GM21526 (cell line): ENCODE results near the gene CDK15.
"Not testable (repeated sequence)": the region's sequence is repeated elsewhere in the genome, so short reads cannot be mapped to it uniquely, and the experiment has no call there.

Source experiments
- ATAC-seq: cut with Tn5 transposase; IDR thresholded peaks from one replicate; pipeline ENCODE4 v1.9.1; 2021; ENCODE audit warnings: moderate library complexity; ENCODE audit not compliant: unreplicated experiment, low FRiP score

Gene CDK15

DNA sequence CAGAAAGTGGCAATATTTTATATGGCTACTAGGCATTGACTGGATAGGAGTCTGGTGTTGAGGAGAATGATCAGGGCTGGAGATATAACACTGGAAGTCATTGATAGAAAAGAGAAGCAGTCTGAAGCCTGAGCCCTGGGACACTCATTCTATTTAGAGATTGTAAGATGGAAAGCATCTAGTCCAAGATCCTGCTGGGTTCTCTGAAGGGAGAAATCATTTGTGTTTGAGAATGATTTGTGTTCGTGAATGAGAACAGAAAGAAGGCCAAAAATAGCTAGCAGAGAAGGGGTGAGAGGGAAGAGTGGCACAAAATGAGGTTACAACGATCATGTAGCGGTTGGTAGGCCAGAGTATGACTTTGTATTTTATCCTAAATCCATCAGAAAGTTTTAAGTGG is 18.0 kb upstream of the CDK15 start:
- ATAC-seq: no peak

DNA sequence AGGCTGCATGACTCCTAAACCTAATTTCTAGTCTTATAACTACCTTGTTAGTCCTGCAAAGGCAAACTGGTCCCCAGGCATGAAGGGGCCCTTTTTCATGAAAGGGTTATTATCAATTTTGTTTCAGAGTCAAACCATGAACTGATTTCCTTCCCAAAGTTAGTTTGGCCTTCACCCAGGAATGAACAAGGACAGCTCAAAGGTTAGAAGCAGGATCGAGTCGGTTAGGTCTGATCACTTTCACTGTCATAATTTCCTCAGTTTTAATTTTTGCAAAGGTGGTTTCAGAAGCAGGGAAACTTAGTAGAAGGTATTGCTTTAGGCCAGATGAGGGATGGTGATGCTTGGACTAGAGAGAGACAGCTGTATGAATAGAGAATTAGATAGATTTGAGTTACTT is 16.9 kb upstream of the CDK15 start:
- no peak for ATAC-seq

DNA sequence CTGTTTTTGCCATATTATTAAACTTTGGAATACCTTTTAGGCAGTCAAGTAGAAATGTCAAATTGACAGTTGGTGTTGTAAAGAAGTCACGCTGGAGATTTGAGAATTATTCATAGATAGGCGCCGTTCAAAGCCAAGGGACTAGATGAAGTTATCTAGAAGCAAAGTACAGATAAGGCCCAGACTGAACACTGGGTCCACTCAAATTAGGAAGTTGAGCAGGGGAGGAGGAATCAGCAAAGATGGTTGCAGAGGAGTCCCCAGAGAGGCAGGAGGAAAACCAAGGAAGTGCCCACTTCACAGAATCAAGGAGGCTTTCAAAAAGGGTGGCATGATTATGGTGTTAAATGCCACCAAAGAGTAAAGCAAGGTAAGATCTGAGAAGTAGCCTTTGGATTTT is 16.0 kb upstream of the CDK15 start:
- ATAC-seq: no peak

DNA sequence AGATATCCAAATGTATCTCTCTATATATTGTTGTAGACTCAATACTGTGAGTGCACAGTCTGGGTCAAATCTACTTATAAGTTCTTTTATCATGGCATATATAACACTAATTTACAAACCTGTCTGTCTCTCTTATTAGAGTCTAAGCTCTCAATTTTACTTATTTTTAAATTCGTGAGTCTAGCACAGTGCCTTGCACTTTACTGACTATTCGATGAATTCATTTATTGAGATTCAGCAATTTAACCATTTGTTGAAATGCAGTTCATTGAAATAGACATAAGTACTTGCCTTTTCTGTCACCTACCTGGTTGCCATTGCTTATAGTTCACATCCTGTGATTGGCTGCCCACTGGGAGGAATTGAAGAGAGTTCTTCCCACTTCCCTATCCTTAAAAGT is 15.3 kb upstream of the CDK15 start:
- no peak for ATAC-seq

DNA sequence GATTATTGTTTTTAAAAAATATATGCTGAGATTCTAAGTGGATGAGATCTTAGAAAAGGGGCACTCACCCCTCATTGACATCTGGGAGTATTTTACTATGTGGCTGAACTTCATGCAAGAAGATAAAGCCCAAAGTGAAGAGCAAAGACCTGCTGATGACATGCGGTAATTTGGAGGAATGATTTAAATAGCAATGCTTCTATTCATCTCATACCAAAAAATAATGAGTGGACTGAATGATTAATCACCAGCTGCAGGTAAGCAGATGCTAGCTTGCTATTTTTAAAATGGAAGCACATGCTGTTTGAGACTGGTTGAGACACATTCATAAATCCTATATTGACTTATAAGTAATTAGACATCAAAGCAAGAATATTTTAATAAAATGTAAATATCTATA is 12.7 kb upstream of the CDK15 start:
- ATAC-seq: no peak

DNA sequence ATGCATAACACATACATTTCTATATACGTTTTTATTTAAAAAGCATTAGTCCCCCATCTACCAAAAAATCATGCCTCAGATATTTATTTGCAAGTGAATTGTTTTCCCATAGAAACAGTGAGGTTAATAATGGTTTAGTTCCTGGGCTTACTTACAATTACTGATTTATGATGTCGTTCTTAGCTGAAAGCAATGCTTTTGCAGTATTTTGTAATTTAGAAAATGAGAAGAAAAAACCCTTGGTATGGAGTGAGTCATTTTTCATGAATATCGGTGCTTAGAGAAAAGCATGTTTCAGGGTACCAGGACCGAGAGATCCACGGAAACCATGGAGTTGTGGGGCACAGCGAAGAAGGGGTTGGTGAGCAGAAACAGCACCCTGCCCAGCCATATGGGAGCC is 12.0 kb upstream of the CDK15 start:
- no peak for ATAC-seq

DNA sequence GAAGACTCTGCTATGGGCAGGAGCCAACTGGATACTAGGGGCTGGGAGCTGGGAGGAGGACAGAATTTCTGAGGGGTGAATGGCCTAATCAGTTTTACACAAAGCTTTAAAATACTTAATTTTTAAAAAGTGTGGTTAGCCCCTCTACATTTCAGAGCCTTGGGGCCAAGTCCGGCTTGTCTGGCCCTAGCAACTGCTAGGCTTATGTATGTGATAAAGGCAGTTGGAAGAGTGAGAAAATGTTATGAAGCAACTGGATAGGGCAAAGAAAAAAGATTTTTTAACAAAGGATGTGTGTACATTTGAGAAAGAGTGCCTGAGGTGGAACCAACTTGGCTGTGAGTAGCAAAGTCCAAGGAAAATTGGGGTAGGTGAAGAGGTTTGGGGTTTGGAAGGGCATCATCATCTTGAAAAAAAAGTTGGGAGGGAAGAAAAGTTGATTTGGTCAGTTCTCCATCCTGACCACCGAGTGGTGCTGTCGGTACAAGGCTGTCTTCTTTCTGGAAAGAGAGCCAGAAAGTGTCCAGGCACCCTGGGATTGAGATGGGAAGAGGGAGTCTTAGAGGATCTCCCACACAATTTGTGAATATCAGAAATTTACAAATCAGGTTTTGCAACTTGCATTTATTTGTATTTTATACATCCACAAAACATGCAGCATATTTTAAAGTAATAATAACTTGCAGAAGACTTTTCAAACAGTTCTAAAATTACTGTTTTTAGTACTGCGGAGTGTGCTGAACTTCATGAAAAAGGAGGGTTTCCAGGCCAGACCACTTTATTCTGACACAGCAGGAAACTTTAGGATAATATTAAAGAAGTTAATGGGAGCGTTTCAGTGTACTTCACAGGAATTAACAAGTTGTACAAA is 10.5 kb upstream of the CDK15 start:
- no peak for ATAC-seq

DNA sequence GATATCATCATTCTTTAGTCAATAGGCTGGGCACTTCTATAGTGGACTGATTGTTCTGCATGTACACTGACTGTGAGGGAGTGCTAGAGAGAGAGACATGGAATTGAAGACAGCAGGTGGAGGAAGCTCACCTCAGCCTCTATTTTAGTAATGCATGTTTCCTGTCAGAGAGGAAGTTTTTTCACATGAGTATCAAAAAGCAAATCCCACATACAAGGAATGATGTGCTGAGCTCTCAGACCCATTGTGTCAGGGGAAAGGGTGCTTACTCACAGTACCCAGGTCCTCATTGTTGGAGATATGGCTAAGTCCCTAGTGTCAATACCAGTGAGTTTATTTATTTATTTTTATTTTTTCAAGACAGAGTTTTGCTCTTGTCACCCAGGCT is 9.9 kb upstream of the CDK15 start:
- ATAC-seq: no peak

DNA sequence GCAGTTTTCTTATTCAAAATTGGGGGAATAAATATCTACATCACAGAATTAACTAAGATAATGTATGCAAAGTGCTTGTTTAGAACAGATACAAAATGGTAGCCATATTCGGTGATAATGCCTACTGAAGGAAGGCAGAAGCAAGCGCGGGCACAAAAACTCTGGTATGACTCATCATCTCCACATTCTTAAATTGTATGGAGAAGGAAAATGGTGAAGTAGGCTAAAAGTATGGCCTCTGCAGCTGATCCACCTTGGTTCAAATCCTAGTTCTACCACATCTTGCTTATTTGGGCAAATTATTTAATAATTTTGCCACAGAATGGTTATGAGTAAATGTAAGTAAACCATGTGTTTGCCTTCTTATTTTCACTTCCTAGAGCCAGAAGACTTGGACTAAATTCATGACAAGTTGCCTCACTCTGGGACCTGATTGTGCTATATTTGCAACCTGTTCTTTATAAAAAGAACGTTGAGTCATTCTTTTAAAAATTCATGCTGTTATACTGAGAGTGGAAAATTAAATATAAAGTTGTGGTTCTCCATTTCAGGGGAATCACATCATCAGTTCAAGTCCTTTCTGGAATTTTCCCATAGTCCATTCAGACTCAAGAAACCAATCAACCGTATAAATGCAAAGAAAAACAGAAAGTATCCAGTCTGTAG is 9.0 kb upstream of the CDK15 start:
- ATAC-seq: no peak

DNA sequence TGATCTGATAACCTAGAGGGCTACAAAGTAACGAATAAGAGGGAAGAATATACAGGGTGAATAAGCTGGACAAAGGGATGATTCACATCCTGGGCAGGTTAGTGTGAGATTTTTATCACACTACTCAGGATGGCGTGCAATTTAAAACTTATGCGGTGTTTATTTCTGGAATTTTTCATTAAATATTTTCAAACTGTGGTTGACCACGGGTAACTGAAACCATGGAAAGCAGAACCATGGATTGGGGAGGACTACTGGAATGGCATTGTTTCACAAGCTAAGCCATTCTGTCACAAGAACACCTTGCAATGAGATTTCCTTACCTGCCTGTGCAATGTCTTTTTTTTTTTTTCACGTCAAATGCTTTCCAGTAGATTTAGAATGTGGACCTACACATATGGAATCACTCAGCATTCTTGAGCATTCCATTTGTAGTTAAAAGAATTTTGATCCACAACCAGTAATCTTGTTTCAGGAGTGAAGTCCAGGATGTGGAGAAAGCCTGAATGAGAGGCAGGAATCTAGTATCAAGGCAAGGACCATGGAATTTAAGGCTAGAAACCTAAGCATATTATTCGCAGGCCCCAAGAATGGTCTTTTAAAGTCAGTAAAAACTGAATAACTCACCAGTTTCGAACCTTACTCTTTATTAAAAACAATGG is 8.0 kb upstream of the CDK15 start:
- ATAC-seq: no peak

DNA sequence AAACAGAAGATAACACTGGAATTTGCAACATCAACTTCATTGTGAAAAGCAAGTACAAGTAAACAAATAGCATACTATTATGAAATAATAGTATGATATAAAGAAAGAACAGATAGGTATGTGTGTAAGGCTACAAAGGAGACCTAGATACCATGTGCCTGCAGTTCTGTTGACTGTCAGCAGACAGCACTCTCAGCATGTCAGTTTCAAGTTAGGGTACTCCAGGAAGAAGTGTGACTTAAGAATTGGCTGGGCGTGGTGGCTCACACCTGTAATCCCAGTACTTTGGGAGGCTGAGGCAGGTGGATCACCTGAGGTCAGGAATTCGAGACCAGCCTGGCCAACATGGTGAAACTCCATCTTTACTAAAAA is 7.4 kb upstream of the CDK15 start:
- ATAC-seq: not testable (repeated sequence)

DNA sequence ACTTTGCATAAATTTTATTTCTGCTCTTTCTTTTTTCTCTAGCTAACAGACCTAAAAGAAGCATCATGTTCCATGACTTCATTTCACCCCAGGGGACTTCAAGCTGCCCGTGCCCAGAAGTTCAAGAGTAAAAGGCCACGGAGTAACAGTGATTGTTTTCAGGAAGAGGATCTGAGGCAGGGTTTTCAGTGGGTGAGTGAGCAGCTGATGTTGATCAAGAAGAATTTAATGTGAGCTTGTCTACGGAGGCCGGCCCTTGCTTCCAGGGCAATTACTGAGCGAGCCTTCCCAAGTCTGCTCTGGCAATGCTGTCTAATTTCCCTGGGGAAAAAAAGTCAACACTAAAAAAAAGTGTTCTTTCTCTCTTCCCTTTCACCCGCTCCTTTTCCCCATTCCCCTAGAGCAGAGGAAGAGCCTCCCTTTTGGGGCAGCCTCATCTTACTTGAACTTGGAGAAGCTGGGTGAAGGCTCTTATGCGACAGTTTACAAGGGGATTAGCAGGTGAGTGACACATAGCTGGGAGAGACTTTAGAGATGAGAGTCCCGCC is 1.2 kb downstream of the CDK15 start:
- ATAC-seq: no peak

DNA sequence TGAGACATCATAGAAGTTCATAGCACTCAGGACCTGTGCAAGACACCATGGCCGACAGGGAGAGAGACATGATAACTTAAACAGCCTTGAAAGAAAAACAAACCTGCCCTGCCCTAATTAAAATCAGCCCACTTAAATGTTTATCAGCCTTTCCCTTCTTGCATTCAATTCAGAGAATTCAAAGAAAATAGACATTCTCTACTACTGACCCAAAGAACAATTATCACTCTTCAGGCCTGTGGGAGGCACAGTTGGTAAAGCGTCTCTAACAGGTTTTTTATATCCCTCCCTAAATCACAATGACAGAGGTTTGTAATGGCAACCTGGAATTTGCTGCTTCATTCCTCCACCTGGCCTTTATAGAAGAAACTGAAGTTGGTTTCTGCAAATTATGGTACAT is 1.7 kb downstream of the CDK15 start:
- no peak for ATAC-seq

DNA sequence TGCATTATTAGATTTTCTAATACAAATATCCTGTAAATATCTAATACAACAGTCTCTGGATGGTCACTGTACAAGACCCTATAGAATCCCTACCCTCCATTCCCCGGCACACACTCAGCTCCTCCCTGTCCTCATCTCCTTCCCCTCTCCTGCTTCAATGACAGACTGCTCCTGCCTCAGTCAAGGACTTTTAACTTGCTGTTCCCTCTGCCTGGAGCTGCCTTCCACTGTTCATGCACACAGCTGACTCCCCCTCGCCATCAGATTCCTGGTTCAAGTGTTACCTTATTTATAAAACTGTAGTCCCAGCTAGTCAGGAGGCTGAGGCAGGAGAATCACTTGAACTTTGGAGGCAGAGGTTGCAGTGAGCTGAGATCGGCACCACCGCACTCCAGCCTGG is 3.3 kb downstream of the CDK15 start:
- no peak for ATAC-seq

DNA sequence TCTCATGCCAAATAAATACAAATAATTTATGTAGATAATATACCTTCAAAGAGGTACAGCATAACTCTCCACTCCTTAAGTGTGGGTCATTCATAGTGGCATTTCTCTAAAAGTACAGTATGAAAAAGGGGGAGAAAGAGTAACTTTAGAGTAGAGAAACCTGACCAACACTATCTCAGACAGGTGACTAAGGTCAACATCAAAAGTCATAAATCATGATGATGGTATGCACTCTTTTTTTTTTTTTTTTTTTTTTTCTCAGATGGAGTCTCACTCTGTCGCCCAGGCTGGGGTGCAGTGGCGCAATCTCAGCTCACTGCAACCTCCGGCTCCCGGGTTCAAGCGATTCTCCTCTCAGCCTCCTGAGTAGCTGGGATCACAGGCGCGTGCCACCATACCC is 4.3 kb downstream of the CDK15 start:
- not testable (repeated sequence) for ATAC-seq

DNA sequence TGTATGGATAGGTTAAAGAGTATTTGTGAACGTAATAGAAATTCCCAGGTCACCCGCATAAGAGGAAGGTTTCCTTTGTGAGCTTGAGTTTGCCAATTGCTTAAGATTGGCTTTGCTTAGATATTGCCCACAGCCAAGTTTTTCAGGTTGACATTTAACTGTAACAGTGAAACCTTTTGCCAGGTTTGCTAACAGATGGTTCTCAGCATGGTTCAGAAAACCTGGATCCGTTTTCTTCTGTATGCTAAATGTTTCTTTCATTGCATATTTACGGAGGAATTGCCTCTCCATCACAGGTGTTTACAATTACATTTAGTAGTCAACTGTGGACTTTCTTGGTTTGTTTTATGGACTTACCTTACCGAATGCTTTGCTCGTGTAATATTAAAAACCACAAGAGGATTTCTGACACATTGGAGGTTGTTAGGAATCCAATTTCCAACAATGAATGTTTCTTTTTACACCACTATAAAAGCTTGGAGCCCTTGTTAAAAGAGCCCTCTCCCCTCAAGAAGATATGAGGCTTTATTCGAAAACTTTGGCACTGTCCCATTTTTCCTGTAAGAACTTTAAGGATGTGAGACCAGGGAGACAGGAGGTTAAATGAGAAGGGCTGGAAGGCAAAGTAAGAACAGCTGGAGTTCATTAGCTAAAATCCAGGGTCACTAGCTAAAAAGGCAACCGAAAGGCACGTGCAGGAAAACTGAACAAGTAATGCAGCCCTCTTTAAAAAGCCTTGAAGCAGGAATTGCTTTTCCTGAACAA is 7.8 kb downstream of the CDK15 start:
- ATAC-seq: no peak

DNA sequence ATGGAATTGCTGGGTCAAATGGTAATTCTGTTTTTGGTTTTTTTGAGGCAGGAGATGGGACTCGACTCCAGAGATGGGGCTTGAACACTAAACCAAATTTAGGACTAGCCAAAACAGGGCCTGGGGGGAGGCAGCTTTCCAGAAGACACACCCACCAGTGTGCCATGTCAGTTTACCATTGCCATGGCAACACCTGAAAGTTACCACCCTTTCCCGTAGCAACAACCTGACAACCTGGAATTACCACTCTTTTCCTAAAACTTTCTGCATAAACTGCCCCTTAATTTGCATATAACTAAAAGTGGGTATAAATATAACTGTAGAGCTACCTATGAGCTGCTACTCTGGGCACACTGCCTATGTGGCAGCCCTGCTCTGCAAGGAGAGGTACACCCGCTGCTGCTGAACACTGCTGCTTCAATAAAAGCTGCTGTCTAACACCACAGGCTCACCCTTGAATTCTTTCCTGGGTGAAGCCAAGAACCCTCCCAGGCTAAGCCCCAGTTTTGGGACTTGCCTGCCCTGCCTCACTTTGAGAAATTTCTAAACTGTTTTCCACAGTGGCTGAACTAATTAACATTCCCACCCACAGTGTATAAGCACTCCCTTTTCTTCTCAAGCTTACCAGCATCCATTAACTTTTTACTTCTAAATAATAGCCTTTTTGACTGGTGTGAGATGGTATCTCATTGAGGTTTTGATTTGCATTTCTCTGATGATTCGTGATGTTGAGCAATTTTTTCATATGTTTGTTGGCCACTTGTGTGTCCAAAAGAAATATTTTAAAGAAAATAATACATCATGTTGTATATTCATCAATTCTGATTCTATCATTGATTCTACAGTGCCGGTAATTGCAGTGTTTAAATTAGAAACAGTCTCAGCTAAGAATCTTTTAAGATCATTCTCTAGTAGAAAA is 10.6 kb downstream of the CDK15 start:
- no peak for ATAC-seq

DNA sequence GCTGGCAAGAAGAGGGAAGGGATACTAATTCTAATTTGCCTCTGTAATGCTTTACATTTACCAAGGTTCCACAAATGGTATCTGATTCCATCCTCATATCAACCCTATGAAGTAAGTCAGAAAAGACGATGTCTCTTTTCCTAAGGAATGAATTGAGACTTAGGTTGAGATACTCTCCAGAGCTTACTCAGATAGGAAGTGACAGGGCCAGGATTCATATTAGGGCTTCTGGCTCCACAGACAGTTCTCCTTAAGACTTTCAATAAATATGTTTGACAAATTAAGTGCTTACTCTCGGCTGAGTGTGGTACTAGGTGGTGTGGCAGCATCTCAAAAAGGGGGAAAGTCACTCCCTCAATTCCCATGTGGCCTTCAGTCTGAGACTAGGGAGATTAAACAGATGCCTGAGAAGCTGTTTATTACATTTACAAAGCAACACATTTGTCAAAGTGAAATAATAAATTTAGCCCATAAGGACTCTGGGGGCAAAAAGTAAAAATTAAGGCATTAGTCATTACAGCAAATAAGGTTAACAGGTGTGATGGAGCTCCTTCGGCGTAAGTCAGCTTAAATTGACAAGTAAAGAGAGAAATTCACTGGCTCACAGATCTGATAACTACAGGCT is 14.2 kb downstream of the CDK15 start:
- ATAC-seq: no peak

DNA sequence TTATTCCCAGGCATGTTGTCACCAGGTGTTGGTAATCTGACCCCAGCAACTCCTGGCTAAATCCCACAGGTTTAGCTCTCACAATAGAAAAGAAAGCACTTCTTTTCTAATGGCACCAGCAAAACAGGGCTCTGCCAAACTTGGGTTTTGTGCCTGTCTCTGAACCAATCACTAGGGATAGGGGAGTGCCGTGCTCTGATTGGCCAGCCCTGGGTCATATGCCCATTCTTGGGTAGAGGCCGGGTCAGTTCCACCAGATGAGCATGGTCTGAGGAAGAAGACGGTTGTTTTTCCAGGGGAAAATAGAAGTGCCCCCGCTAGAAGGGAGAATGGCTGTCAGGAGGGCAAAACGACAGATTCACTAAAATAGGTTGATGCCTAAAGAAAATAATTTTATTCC is 14.7 kb downstream of the CDK15 start:
- ATAC-seq: no peak
